Activated naive CD4-positive, alpha-beta T cell treated with anti-CD3 and anti-CD28 coated beads, Interleukin-2, amount 50 U/mL, for 72 hours (primary cell): ENCODE results near the gene MRPL40. TPM values are rescaled to one million over a fixed set of nuclear protein-coding genes. Genes with fewer than 3 reads are reported as not detected.

Source experiments
- ATAC-seq, 2 donors: fragments of 150-1000 bp; cut with Tn5 transposase; 2 replicates each; pipeline ENCODE4 v1.10.0; 2021; ENCODE audit warnings: mild to moderate bottlenecking in 2 of 2, moderate library complexity in 2 of 2
- DNase-seq, 2 donors: peaks; one replicate each; pipeline ENCODE4 v3.0.0; 2021 to 2022; ENCODE audit warnings: low spot score in 2 of 2
- H3K27ac Mint-ChIP-seq, 2 donors: one replicate each; pipeline ENCODE4 v1.8.0; 2022; ENCODE audit warnings: mild to moderate bottlenecking in 2 of 2, mixed read lengths in 2 of 2
- H3K36me3 Mint-ChIP-seq, 2 donors: one replicate each; pipeline ENCODE4 v1.8.0; 2022; ENCODE audit warnings: mixed read lengths in 2 of 2
- H3K9me3 Mint-ChIP-seq, 2 donors: one replicate each; pipeline ENCODE4 v1.8.0; 2022; ENCODE audit warnings: mixed read lengths in 2 of 2
- total RNA-seq, 2 donors: library from RNA; stranded (reverse); gene quantifications; one replicate each; pipeline ENCODE4 v1.2.3, GENCODE V29; 2022

Gene MRPL40
- 10 to 100 TPM in 1 of 2 donors, 1 to 10 TPM in 1; 8.2 to 32.2 TPM for total RNA-seq

GRCh38 chr22:19432133-19432851, at the start of gene MRPL40:
Gene MRPL40 (plus strand): TSS chr22:19432545. CDS start chr22:19432555, 10 bp downstream.
- peak; percentile 88 to 90 for ATAC-seq
- peaks cover 5 to 26% of the 10 kb centered on the region in 2 donors for H3K36me3 Mint-ChIP-seq
- peak; percentile 87 to 89 for DNase-seq
- peak within 1 kb of the TSS; percentile 92 to 93 for H3K27ac Mint-ChIP-seq
- no peaks in the 10 kb centered on the region for H3K9me3 Mint-ChIP-seq

GRCh38 chr22:19383292-19383691, 49.1 kb upstream of the MRPL40 start:
- Mint-ChIP-seq H3K36me3 (peaks cover 6 to 8% of the 10 kb centered on the region in 2 donors), H3K27ac (no peak overlapping the region), H3K9me3 (no peaks in the 10 kb centered on the region)
- ATAC-seq (no peak), DNase-seq (no peak)

DNA sequence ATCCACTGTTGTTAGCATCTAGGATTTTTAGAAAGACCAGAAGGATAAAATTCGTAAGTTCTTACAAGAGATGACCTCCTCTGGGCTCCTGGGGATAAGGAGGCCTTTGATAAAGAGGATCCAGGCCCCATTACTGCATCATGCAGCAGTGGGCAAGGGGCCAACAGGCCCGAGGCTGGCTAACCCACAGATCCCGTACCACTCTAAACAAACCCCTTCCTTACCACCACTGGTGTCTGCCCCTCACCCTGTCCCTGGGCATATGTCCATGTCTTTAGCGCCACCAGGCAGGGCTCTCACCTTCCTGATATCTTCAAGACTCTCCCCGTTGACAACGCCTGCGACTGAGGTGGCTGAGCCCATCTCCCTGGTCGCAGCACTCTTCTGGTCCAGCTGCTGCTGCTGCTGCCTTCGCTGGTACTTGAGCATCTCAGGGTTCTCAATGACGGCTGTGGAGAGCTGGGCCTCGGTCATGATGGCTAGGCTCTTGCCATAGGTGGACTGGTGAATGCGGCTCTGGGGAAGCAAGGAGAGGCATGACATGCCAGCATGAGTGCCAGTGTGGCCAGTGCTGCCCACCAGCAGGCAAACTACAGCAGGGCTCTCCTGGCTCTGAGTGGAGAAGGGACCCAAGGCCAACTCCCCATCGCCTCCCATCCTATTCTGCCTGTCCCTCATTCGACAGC, 47.0 kb upstream of the MRPL40 start:
- no peaks in the 10 kb centered on the region for H3K9me3 Mint-ChIP-seq
- no peak for ATAC-seq
- H3K36me3 Mint-ChIP-seq, result peaks cover 6 to 8% of the 10 kb centered on the region in 2 donors
- DNase-seq, result no peak
- no peak overlapping the region for H3K27ac Mint-ChIP-seq

DNA sequence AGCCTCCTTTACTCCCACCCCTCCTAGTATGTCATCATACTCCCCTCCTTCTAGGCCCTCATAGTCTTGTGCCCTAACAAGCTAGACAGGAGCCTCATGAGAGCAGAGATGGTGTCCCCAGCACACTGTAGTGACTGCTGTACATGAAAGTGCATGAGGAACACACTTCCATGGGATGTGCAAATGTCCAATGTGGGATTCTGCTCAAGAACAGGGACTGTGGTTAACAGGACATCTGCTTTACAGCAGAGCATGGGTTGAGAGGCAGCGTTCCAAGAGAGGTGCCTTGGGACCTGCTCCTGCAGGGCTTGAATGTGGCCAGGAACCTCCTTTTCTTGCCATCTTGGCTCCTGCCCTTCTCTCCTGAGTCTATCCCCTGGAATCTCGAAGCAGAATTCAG, 46.1 kb upstream of the MRPL40 start:
- ATAC-seq, result no peak
- Mint-ChIP-seq H3K9me3 (no peaks in the 10 kb centered on the region), H3K27ac (peak overlapping the region in 1 of 2 donors; percentile 61), H3K36me3 (peaks cover 6 to 8% of the 10 kb centered on the region in 2 donors)
- DNase-seq, result no peak

DNA sequence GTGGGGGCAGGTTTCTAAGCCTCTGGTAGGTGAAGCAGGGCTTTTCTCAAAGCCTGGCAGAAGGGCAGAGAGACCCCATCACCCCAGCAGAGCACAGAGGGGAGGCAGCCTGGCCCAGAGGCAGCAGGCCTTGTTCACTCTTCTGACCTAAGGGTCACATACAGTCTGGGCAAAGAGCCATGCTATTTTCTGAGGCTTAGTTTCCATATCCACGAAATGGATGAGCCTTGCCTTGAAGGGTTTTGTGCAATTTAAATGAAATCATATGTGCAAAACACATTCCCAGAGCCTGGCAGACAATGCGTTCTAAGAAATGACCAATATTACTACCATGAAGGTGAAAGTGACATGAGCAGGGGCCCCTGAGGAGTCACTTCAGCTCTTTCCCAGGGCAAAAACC, 45.3 kb upstream of the MRPL40 start:
- ATAC-seq (no peak), DNase-seq (no peak)
- peak overlapping the region in 1 of 2 donors; percentile 14 for H3K27ac Mint-ChIP-seq
- H3K36me3 Mint-ChIP-seq, result peaks cover 6% of the 10 kb centered on the region in 2 donors
- H3K9me3 Mint-ChIP-seq, result no peaks in the 10 kb centered on the region

DNA sequence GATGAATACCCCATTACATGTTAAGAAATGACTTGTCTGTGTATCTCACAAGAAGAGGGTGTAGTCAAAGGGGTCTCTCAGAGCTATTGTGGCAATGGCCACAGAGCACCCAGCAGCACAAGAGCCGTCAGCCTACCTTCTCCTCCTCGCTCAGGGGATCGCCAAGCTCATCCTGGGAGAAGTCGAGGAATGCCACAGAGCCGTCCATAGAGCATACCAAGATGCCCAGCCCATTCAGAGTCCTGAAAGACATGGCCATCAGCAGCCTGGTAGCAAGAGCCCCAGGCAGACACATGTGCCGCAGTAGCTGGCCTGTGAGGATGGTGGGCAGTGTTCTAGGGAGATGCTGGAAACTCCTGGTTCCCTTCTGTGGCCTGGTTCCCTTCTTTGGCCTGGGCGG, 44.8 kb upstream of the MRPL40 start:
- Mint-ChIP-seq H3K36me3 (peaks cover under 1% of the 10 kb centered on the region in 2 donors), H3K27ac (no peak overlapping the region), H3K9me3 (no peaks in the 10 kb centered on the region)
- no peak for DNase-seq
- no peak for ATAC-seq

- Mint-ChIP-seq H3K9me3 (no peaks in the 10 kb centered on the region), H3K27ac (no peak overlapping the region), H3K36me3 (peaks cover 0 to 4% of the 10 kb centered on the region in 2 donors)
- no peak for DNase-seq
- no peak for ATAC-seq
Observed at GRCh38 chr22:19393704-19394103, 38.6 kb upstream of the MRPL40 start.

DNA sequence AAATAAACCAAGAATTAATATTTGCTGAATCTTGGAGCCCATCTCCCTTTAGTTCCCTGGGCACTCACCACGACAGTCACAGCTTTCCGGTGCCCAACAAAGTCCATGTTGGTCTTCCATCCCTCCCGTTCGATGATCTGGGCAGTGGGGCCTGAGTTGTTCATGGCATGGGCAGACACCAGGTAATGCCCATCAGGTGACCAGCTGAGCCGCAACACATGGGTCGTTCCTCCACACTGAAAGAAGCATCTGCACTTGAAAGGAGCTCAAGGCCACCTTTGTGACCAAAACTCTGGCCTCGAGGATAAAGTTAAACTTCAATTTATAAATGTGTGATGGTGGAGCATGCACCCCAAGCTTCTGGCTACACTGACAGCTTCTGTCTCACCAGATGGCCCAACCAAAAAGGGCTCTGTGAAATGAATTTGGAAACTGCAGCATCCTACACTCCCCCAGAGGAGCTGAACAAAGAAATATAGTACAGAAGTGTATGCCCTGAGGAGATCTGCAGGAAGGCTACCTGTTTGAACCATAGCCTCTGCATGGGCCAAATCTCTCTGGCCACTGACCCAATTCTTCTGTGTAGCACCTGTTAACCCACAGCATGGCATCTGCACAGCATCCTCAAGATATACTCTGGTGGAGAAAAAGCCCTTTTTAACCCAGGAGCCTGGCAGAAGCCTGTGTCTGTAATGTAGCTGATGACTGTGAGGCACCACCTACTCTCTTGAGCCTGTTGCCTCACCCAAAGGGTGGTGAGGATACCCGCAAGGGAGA, 37.9 kb upstream of the MRPL40 start:
- DNase-seq (no peak), ATAC-seq (no peak)
- Mint-ChIP-seq H3K27ac (no peak overlapping the region), H3K36me3 (peaks cover 0 to 4% of the 10 kb centered on the region in 2 donors), H3K9me3 (no peaks in the 10 kb centered on the region)

GRCh38 chr22:19395276-19395675, 37.1 kb upstream of the MRPL40 start:
- Mint-ChIP-seq H3K9me3 (no peaks in the 10 kb centered on the region), H3K27ac (peak overlapping the region in 1 of 2 donors; percentile 45), H3K36me3 (peaks cover 0 to 4% of the 10 kb centered on the region in 2 donors)
- ATAC-seq (no peak), DNase-seq (no peak)

DNA sequence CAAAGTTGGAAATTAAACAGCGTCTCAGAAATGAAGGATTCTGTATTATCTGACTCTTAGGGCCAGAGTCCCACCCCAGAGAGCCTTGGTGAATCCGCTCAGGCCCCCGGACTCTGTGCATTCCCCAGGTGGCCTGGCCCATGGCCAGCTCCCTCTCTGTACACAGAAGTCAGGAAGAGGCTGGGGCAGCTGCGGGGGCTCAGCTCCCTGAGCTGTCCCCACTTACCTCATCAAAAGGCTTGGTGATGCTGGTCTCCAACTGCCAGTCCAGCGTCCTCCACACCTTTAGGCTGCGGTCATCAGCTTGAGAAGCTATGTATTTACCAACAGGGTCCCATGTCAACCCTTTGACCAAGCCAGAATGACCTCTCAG, 35.8 kb upstream of the MRPL40 start:
- DNase-seq (no peak), ATAC-seq (no peak)
- peaks cover 0 to 4% of the 10 kb centered on the region in 2 donors for H3K36me3 Mint-ChIP-seq
- no peak overlapping the region for H3K27ac Mint-ChIP-seq
- H3K9me3 Mint-ChIP-seq, result no peaks in the 10 kb centered on the region

- Mint-ChIP-seq H3K9me3 (no peaks in the 10 kb centered on the region), H3K36me3 (peaks cover 0 to 4% of the 10 kb centered on the region in 2 donors), H3K27ac (no peak overlapping the region)
- DNase-seq (no peak), ATAC-seq (no peak)
Observed at GRCh38 chr22:19396934-19397733, 35.2 kb upstream of the MRPL40 start.

DNA sequence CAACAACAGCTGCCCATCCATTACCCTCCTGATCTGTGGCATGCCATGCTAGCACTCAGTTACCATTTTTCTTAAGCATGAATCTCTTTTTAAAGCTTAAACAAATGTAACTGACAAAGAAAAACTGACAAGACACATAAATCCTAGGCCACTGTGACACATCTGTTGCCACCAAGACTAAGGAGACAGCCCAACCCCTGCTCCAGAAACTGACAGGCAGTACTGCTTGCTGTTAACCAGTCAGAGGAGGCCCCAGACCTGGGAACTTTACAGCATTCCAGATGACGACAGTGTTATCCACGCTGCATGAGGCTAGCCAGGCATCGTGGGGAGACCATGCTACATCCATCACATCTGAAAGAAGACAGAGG, 34.6 kb upstream of the MRPL40 start:
- Mint-ChIP-seq H3K27ac (no peak overlapping the region), H3K36me3 (peaks cover 0 to 4% of the 10 kb centered on the region in 2 donors), H3K9me3 (no peaks in the 10 kb centered on the region)
- ATAC-seq (no peak), DNase-seq (no peak)

- DNase-seq (no peak), ATAC-seq (no peak)
- peak overlapping the region in 1 of 2 donors; percentile 27 for H3K27ac Mint-ChIP-seq
- no peaks in the 10 kb centered on the region for H3K9me3 Mint-ChIP-seq
- peaks cover 0 to 4% of the 10 kb centered on the region in 2 donors for H3K36me3 Mint-ChIP-seq
Observed at GRCh38 chr22:19398206-19398605, 34.1 kb upstream of the MRPL40 start.

- ATAC-seq, result no peak
- Mint-ChIP-seq H3K27ac (peak overlapping the region; percentile 7 to 27), H3K9me3 (no peaks in the 10 kb centered on the region), H3K36me3 (peaks cover 0 to 4% of the 10 kb centered on the region in 2 donors)
- DNase-seq, result no peak
Observed at GRCh38 chr22:19398652-19399051, 33.7 kb upstream of the MRPL40 start.

- peak overlapping the region in 1 of 2 donors; percentile 0 for H3K27ac Mint-ChIP-seq
- no peaks in the 10 kb centered on the region for H3K9me3 Mint-ChIP-seq
- DNase-seq, result no peak
- ATAC-seq, result no peak
- peaks cover 6 to 7% of the 10 kb centered on the region in 2 donors for H3K36me3 Mint-ChIP-seq
Observed at GRCh38 chr22:19400881-19401280, 31.5 kb upstream of the MRPL40 start.

DNA sequence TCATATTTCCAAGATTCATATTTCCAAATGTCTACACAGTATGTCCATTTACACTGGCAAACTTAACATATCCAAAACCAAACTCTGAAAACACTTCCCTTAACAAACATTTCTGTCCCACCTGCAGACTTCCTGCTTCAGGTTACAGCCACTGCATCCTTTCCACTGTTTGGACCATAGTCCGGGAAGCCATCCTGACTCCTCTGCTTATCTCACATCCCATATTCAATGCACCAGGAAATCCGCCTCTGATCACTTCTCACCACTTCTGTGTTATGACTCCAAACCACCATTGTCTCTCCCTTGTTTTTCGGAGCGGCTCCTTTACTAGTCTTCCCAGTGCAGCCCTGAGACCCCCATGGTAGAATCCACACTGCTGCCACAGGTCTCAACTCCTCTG, 30.9 kb upstream of the MRPL40 start:
- ATAC-seq (no peak), DNase-seq (no peak)
- no peaks in the 10 kb centered on the region for H3K9me3 Mint-ChIP-seq
- peaks cover 6 to 7% of the 10 kb centered on the region in 2 donors for H3K36me3 Mint-ChIP-seq
- peak overlapping the region in 1 of 2 donors; percentile 13 for H3K27ac Mint-ChIP-seq
